ENCODE results near the gene INHBE.
"Not testable (repeated sequence)": the region's sequence is repeated elsewhere in the genome, so short reads cannot be mapped to it uniquely, and the experiment has no call there.

INHBE gene

DNA sequence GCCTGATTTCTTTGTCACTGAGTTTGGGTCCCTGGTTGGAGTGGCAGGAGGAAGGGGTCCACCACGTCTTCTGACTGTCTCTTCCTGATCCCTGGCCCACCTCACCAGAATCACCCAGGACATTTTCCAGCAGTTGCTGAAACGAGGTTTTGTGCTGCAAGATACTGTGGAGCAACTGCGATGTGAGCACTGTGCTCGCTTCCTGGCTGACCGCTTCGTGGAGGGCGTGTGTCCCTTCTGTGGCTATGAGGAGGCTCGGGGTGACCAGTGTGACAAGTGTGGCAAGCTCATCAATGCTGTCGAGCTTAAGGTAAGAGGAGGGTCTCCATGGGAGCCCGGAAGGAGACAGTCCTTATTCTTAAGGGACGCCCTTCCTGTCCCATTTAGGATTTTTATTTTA lies 45.1 kb downstream of the INHBE start:
- DNase-seq = no peak

DNA sequence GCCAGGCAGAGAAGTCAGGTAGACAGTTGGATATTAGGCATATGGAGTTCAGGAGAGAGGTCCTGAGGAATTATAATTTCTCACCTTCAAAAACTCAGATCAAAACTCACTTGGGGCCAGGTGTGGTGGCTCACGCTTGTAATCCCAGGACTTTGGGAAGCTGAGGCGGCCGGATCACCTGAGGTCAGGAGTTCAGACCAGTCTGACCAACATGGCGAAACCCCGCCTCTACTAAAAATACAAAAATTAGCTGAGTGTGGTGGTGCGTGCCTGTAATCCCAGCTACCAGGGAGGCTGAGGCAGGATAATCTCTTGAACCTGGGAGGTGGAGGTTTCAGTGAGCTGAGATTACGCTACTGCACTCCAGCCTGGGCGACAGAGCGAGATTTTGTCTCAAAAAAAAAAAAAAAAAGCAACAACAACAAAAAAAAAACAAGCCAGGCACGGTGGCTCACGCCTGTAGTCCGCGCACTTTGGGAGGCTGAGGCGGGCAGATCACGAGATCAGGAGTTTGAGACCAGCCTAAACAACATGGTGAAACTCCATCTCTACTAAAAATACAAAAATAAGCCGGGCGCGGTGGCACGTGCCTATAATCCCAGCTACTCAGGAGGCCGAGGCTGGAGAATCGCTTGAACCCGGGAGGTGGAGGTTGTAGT lies 47.3 kb downstream of the INHBE start:
- DNase-seq = not testable (repeated sequence)

DNA sequence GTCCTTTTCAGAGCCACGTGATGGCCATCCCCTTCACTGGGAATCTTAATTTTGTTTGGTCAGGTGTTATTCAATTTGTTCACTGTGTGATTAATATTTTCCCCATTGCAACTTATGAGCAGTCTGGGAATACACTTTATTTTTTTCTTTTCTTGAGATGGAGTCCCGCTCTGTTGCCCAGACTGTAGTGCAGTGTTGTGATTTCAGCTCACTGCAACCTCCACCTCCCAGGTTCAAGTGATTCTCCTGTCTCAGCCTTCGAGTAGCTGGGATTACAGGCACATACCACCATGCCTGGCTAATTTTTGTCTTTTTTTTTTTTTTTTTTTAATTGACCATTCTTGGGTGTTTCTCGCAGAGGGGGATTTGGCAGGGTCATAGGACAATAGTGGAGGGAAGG lies 51.4 kb downstream of the INHBE start:
- DNase-seq = not testable (repeated sequence)

Data from NCI-H524 treated with DMSO at 0.1 percent for 48 hours (cell line).